Right ventricle myocardium inferior (tissue), 1 donor: ENCODE measurements around the gene NEDD9. TPM values are rescaled to one million over a fixed set of nuclear protein-coding genes. Genes with fewer than 3 reads are reported as not detected.

Source experiments
- ATAC-seq: fragments of 200-7000 bp; cut with Tn5 transposase; one replicate; pipeline ENCODE4 v1.9.1; 2020; ENCODE audit warnings: mild to moderate bottlenecking, moderate library complexity
- DNase-seq: peaks from one replicate; pipeline ENCODE4 v3.0.0; 2021; ENCODE audit errors: missing footprints
- intact Hi-C: fragments of 100-400 bp; cut with DNase I; formaldehyde crosslinking; loops from one replicate; pipeline ENCODE4 v1.11.0; 2022
- long read RNA-seq: library from polyadenylated mRNA; unstranded; transcript quantifications from one replicate; pipeline ENCODE4 v2.0.0, GENCODE V29; 2021
- total RNA-seq: library from RNA; stranded (reverse); fragmentation: NEBNext Ultra II Directional; extraction: Animal tissue kit (Norgen Biotek cat#: 25700); gene quantifications from one replicate; pipeline ENCODE4 v1.2.1, GENCODE V29; 2021
- donor health status: DM: no; HTN: yes; CAD: no; lungs with severe emphysema.

The NEDD9 gene, protein sequence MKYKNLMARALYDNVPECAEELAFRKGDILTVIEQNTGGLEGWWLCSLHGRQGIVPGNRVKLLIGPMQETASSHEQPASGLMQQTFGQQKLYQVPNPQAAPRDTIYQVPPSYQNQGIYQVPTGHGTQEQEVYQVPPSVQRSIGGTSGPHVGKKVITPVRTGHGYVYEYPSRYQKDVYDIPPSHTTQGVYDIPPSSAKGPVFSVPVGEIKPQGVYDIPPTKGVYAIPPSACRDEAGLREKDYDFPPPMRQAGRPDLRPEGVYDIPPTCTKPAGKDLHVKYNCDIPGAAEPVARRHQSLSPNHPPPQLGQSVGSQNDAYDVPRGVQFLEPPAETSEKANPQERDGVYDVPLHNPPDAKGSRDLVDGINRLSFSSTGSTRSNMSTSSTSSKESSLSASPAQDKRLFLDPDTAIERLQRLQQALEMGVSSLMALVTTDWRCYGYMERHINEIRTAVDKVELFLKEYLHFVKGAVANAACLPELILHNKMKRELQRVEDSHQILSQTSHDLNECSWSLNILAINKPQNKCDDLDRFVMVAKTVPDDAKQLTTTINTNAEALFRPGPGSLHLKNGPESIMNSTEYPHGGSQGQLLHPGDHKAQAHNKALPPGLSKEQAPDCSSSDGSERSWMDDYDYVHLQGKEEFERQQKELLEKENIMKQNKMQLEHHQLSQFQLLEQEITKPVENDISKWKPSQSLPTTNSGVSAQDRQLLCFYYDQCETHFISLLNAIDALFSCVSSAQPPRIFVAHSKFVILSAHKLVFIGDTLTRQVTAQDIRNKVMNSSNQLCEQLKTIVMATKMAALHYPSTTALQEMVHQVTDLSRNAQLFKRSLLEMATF
- total RNA-seq = 29.3 TPM
- long read RNA-seq, full-length matches to known transcripts = 1 of 14 reads
- long read RNA-seq, partial matches to known transcripts = 12 of 14 reads
- long read RNA-seq, other reads (novel, unspliced or antisense) = 1 of 14 reads

DNA sequence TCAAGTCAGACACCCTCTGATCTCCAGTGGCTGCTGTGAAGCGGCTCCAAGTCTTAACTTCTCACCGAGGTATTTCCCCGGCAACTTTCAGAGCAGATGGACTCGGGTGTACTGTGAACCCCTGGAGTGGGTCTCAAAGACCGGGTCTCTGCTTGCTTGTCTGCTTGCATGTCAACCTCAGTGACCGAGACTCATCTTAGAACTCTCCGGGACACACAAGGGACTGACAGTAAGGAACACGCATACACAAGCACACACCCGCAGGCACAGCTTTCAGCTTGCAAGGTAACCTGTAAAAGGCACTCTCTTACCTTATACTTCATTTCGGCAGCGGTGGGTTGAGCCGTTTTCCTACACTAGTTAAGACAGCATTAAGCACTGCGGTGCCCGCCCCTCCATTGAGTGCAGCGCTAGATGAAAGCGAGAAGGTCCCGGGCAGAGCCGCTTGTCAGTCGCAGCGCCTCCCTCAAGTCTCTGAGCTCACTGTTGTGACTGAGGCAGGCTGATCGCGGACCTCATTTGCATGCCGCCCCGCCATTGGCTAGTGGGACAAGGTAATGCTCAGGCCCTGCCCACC is at the start of gene NEDD9:
NEDD9 (minus strand) TSS at position 476 of the 577 bp plus-strand sequence; CDS start at position 323, 153 bp downstream.
- intact Hi-C loops = loop anchor here (2.0 kb wide), 2 partner anchors 19 to 125 kb away; no protein-coding TSS in a partner anchor
- DNase-seq = peak; percentile 97
- ATAC-seq = peak; percentile 99

GRCh38 chr6:11282245-11282644 is 49.8 kb upstream of the NEDD9 start:
- intact Hi-C loops = no loop called here
- DNase-seq = no peak
- no peak for ATAC-seq

GRCh38 chr6:11280394-11280793 is 47.9 kb upstream of the NEDD9 start:
- intact Hi-C loops = no loop called here
- ATAC-seq = no peak
- DNase-seq = no peak

DNA sequence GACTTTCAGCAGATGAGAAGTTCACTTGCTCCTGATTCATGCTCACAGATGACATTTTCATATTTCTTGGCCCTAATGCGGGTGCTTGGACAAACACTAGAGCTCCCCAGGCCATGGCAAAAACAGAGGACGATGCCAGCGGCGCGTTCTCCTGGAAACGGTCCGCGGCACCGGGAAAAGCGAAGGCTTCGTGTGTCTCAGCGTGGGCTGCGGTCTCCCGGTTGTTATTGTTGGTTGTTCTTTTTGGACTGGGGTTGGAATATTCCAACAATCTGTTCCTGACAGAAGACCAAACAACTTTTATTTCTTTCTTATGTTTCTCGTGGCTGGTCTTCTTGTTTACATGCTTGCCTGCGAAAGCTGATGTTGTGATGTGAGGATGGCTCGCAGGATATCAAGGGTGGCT is 46.8 kb upstream of the NEDD9 start:
- ATAC-seq = no peak
- no peak for DNase-seq
- intact Hi-C loops = no loop called here

- no peak for ATAC-seq
- DNase-seq = no peak
- intact Hi-C loops = no loop called here
These were observed 45.7 kb upstream of the NEDD9 start for GRCh38 chr6:11278207-11278559.

GRCh38 chr6:11277275-11278206 is 45.1 kb upstream of the NEDD9 start:
- ATAC-seq = no peak
- intact Hi-C loops = no loop called here
- DNase-seq = no peak

GRCh38 chr6:11276911-11277274 is 44.4 kb upstream of the NEDD9 start:
- no peak for ATAC-seq
- DNase-seq = no peak
- intact Hi-C loops = no loop called here

GRCh38 chr6:11276228-11276627 is 43.8 kb upstream of the NEDD9 start:
- intact Hi-C loops = no loop called here
- ATAC-seq (no peak), DNase-seq (no peak)

GRCh38 chr6:11275598-11275997 is 43.1 kb upstream of the NEDD9 start:
- DNase-seq (no peak), ATAC-seq (no peak)
- intact Hi-C loops = no loop called here

DNA sequence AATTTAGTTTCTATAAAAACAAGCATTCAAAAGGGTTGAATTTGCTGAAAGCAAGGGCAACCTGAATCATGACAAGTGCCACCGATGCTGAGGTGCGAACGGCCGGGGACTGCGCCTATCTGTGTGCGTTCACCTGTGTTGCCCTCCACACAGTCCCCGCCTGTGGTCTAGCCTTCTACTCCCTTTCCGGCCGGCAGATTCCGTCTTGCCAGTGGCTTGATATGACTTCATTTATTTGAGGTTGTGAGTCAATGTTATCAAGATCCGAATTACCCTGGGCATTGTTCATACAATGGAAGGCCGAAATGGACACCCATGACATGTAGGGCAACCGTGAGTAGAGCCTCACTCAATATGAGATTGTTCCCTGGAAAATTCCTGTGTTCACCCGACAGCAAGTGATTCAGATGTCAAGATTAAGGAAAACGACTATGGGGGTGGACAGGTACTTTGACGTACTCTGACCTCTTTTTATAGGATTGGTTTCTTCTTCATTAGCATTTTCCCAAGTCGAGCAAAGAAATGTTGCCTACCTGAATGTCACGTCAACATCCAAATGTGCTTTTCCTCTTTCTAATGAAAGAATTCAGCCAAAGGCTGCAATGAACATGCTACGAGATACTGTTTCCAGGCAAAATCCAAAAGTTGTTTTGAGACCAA is 41.1 kb upstream of the NEDD9 start:
- intact Hi-C loops = no loop called here
- DNase-seq (no peak), ATAC-seq (no peak)

DNA sequence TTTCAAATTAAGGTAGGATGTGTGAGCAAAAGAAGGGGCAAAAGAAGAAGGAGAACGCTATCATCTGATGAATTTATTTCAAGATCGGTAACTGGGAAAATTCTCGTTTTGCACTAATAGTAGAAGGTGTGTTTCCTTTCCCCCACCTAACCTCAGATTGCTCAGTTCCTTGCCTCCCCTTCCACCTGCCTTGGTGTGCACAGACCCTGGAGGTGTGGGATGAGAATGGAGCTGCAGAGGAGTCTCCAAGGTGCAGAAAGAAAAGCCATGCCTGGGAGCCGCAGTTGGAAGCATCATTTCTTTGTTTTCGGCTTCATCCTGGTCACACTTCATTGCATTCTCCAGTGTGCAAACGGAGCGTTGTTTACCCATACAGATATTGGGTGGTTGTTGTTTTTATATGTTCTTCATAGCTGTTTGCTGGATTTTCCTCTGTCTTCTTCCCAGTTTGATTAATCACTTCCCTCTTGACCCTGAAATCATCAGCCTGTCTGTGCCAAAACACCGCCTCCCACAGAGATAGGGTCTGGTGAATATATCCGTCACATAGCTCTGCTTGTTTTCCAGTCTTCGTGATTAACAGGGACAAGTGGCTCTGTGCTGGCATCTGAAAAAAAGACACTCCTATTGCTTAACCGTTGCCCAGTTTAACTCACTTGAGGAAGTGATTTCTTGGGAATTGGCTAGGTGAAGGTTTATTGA is 40.2 kb upstream of the NEDD9 start:
- intact Hi-C loops = no loop called here
- DNase-seq (no peak), ATAC-seq (no peak)

GRCh38 chr6:11271228-11272020 is 39.0 kb upstream of the NEDD9 start:
- DNase-seq = no peak
- no peak for ATAC-seq
- intact Hi-C loops = no loop called here

GRCh38 chr6:11270030-11271027 is 37.9 kb upstream of the NEDD9 start:
- intact Hi-C loops = no loop called here
- DNase-seq = no peak
- ATAC-seq = peak; percentile 69

DNA sequence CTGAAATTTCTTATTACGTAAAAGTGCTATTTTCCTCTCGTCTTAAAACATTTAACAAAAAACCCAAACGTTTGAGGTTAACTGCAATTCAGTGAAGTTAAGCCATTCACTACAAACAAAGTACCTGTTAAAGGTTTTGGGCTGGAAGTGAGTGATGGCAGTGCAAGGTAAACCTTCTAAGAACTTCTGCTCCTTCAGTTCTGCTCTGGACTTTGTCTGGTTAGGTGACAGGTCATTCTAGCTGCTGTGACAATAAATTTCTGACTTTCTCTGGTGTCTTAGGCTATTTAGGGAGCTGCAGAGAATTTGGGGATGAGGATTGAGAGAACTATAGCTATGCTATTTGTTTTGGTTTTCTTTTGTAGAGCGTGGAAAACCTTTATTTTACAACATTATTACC is 36.5 kb upstream of the NEDD9 start:
- intact Hi-C loops = no loop called here
- ATAC-seq (no peak), DNase-seq (no peak)

- ATAC-seq (no peak), DNase-seq (no peak)
- intact Hi-C loops = no loop called here
These were observed 34.5 kb upstream of the NEDD9 start for GRCh38 chr6:11266926-11267325.

DNA sequence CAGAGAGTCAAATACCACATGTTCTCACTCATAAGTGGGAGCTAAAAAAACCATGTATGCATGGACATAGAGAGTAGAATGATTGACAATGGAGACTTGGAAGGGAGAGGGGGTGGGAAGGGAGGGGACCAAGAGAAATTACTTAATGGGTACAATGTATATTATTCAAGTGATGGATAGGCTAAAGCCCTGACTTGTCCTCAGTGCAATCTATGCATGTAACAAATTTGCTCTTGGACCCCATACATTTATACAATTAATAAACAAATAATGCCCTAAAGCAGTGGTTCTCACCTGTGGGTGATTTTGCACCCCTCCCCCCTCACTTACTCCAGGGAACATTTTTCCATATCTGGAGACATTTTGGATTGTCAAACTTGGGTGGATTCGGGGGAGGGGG is 33.5 kb upstream of the NEDD9 start:
- DNase-seq (no peak), ATAC-seq (no peak)
- intact Hi-C loops = no loop called here
